Hippocampal formation (tissue), 2 donors: ENCODE measurements around the gene HORMAD2.

ENCODE experiments used
- DNase-seq, 2 donors: peaks; one replicate each; lab custom pipeline; 2025; lab: John Stamatoyannopoulos, UW

The HORMAD2 gene

DNA sequence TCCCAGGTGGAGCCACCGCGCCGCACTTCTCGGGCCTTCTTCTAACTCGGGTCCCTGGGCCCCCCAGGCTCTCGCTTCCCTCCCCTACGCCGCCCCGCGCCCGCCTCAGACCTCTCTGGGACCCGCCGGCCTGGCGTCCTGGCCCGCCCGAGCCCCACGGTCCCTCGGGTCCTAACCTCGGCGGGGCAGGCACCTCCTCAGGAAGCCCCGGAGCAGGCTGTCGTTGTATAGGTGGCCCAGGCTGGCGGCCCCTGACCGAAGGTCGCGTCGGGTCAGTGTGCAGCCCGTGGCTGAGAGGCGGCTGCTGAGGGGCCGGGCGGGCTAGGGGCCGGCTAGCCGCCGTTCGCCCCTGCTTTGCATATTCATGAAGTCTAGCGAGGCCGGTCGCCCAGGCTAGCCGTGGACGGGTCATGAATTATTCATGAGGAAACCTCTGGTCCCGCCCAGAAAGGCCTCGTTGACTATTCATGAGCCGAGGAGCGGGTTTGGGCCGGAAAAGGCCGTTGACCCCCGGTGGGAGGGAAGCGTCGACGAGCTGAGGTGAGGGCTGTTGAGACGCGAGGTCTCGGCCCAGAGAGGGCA is at the start of gene HORMAD2:
HORMAD2 (plus strand) TSS at position 513 of the 582 bp plus-strand sequence. CDS start 13,489 bp downstream, outside the sequence.
- no peak for DNase-seq

- no peak for DNase-seq
Observed at GRCh38 chr22:30031328-30031727, 48.9 kb upstream of the HORMAD2 start.

DNA sequence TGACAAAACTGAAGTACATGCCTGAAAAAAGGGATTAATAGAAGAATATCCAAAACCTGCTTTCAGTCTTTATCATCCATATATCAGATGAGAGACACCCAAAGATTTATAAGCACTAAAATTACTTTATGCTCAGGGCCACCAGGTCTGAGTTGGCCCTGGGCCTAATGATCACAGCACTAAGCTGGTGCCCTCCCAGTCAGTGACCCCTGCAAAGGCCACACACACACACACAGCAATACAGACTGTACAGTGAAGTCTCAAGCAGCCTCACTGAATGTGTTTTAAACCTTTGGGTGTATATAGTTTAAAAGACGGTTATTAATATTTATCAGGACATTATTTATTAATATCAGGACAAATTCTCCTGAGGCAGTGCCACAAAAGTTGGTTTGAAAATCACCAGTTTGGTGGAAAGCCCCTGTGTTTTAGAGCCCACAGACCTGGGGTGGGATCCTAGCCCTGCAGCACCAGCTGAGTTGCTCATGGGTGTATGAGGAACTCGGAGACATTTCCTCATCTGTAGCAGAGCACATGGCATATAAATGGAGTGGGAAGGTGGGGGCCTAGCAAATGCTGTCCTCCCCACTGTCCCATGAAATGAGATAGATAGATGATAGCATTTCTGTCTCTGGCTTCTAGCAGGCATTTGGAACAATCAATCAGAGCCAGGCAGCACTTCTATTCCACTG is 48.4 kb upstream of the HORMAD2 start:
- DNase-seq = no peak

GRCh38 chr22:30033137-30033536 is 47.1 kb upstream of the HORMAD2 start:
- no peak for DNase-seq

- no peak for DNase-seq
Observed at GRCh38 chr22:30033901-30034300, 46.4 kb upstream of the HORMAD2 start.

DNA sequence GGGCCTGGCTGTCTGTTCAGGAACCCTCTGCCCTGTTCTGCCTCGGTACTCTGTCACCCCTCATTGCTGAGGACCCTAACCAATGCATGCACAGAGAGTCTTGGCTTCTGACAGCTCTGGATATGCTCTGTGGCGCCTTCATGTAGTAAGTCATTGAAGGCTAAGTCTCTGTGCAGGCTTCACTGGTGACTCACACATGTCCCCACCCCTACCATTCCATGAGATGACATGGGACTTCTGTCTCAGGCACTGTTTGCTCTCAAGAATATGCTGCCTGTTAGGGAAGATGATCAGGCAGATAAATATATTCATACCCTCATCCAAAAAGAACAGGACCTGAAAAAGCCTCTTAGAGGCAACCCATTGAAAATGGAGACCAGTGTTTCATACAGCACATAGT is 43.6 kb upstream of the HORMAD2 start:
- no peak for DNase-seq

- DNase-seq = no peak
Observed at GRCh38 chr22:30038219-30038618, 42.0 kb upstream of the HORMAD2 start.

DNA sequence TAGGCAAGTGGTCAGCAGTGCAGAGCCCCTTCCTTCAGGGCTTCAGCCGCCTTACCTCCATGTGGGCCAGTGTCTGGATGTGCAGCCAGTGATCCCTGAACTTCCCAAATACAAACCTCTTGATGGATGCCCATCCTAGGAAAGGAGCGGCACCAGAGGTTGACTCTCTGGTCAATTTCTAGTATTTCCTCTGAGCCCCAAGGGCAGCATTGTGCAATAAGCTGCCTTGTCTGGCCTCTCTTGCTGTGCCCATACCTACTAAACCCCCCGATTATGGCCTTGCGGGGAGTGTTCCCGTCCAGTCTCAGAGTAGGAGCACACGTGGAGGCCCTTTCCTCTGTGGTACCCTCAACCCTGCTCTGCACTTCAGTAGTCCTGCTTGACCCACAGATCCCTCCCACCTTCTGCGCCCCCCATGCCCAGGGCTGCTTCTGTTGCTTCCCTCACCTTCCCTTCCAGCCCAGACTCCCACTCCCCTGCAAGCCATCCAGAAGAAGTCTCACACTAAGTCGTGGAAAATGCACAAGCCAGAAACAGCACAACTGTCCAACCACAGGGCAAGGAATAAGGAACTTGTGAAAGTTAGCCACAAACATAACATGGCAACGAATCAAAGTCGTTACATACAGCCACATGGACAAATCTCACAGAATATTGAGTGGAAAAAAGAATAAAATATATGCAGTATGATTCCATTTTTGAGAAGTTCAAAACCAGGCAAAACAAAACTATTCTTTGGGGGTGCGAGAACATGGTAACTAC is 39.6 kb upstream of the HORMAD2 start:
- no peak for DNase-seq

DNA sequence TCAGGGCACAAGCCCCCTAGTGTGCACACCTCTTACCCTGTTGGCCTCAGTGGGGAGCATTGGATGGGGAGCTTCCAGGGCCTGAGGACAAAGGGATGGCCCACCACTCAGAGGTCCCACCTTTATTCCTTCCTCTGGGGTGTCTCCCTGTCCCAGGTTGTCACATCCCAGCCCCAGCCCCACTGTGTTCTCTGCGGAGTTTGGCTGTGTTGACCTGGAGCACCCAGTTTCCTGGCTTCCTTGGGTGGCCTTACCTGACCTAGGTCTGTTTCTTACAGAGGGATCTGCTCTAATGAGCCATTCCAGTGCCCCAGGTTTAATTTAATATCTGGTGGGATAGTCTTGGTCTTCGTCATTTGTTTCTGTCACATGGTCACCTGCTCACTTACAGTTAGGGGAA is 38.8 kb upstream of the HORMAD2 start:
- DNase-seq = no peak

DNA sequence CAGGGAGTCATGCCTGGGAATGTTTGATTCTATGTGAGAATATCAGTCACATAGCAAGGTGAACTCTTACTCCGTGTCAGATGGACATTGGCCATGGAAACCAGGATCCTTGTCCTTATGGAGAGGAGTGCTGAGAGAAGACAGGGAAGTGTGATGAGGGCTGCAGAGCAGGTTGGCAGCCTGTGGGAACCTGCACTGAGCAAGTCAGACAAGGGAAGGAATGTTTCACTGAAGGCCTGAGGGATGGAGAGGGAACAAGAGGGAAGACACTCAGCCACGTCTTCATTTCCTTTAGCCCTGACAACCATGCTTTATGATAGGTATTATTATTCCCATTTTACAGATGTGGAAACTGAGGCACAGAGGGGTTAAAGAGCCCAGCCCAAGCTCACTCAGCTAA is 38.4 kb upstream of the HORMAD2 start:
- DNase-seq = no peak

- no peak for DNase-seq
Observed at GRCh38 chr22:30043161-30043560, 37.1 kb upstream of the HORMAD2 start.

- no peak for DNase-seq
Observed at GRCh38 chr22:30044369-30044768, 35.9 kb upstream of the HORMAD2 start.

- no peak for DNase-seq
Observed at GRCh38 chr22:30044881-30045493, 35.3 kb upstream of the HORMAD2 start.

GRCh38 chr22:30045494-30045887 is 34.8 kb upstream of the HORMAD2 start:
- DNase-seq = no peak

DNA sequence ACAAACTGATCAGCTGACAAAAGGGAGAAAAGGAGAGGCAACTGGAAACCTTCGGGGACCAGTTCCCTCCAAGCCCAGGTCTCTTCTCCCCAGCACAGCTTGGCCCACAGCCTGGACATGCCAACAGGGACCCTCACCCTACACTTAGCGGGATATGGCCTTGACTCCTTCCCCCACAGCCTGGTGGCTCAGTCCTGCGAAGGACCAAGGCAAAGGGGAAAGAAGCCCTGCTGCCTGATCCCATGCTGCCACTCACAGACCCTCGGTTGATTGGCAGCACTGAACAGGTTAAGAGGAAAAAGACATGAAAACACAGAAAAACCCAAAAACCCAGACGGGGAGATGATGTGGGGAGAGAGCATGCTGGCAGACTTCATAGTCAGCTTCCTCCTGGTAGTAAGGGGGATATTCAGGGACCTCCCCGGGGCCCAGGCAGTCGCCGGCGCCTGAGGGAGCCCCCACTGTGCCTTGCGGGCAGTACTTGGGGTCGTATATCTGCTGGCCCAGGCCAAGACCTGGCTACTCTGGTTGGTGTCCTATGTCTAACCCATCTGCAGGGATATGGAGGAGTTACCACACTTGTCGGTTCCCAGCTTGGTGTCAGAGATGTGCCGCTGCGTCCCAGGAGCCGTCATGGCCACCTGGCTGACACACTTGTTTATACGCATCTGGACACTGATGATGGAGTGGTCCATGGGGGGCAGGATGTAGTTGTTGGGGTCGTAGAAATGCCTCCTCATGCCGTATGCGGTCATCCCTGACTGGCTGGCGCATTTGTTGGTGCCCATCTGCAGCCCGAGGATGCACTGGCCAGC is 34.2 kb upstream of the HORMAD2 start:
- DNase-seq = no peak

- no peak for DNase-seq
Observed at GRCh38 chr22:30046716-30047363, 33.4 kb upstream of the HORMAD2 start.

- no peak for DNase-seq
Observed at GRCh38 chr22:30047364-30047738, 32.9 kb upstream of the HORMAD2 start.

- no peak for DNase-seq
Observed at GRCh38 chr22:30048681-30049080, 31.6 kb upstream of the HORMAD2 start.

GRCh38 chr22:30054067-30054763 is 26.0 kb upstream of the HORMAD2 start:
- DNase-seq = no peak

- DNase-seq = no peak
Observed at GRCh38 chr22:30054764-30055069, 25.5 kb upstream of the HORMAD2 start.

DNA sequence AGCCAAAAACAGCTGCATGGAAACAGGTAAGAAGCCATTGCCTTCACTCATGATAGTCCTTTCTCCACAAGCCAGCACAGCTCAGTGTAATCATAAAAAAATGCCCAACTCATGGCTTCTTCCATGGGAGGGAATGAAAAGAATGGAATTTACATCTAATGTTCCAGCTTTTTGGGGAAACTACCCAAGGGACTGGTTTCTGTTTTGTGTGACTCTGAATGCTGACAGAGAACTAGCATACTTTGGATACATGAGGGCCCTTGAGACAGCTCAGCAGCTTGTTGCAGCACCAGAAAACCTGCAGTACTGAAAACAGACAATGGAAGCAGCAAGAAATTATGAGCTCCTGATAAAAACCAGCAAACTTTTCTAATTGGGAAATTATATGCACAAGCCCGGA is 24.2 kb upstream of the HORMAD2 start:
- DNase-seq = no peak
